Fibroblast of lung (primary cell): Measurements from ENCODE around the gene SLC25A5.

ENCODE experiments used
- CTCF ChIP-seq, 2 donors: IDR thresholded peaks in 1 of 2; conservative IDR thresholded peaks in 1 of 2; 1 replicate in 1 of 2; 2 replicates in 1 of 2; pipeline ENCODE4 v1.5.1; 2011 to 2012; ENCODE audit warnings: low read length in 2 of 2, control low read depth in 1 of 2, inconsistent platforms in 1 of 2, low read depth in 1 of 2, mild to moderate bottlenecking in 1 of 2
- EZH2 ChIP-seq: IDR thresholded peaks from 2 replicates; pipeline ENCODE4 v1.5.1; 2012; ENCODE audit warnings: low read length, control low read depth, mild to moderate bottlenecking; ENCODE audit errors: missing control alignments

- TF ChIP-seq CTCF (conservative IDR thresholded peaks at IDR 0.05 in 1 of 2, IDR thresholded peaks at IDR 0.05 in 1 of 2; ENCODE audit: low read depth in 1 of 2, low read length in 2 of 2) (no peak), EZH2 (no peak)
Measured at GRCh38 chrX:119467433-119467832, 811 bp upstream of the SLC25A5 start.
